ENCODE measurements around the gene JAZF1.

JAZF1 gene

DNA sequence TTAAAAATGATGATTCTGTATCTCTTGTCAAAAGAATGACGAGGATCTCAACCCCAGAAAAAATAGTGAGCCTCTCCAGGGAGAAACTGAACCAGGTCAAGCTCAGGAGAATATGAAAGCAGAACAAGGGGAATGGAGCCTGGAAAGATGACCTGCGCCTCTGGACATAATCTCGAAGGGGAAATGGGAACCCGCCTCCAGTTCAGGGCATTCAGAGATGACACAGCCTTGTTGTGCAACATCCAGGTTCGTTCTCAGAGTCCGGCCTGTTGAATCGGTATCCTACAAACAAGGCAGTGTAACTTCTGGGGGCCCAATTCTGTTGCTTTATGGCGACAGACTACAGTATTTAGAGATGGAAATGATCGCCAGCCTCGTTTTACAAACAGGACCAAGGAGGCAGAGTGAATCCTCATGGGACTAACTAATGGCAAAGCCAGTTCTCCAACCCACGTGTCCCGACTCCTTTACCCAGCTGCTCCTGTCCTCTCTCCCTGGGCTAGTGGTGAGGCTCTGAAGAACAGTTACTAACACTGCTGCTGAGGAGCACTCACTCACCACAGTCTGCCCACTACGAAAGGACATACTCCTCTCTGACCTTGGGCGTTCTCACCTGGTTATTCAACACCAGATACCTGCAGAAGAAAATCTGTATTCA is 67.6 kb downstream of the JAZF1 start:
- ChIA-PET POLR2A (no interaction called here), CTCF (interaction anchor here (0.9 to 1.8 kb wide), 4 partner anchors 12 to 51 kb away, joined by 3 to 9 read pairs (median 4); no protein-coding TSS in a partner anchor)
- TF ChIP-seq, protein P1, sequence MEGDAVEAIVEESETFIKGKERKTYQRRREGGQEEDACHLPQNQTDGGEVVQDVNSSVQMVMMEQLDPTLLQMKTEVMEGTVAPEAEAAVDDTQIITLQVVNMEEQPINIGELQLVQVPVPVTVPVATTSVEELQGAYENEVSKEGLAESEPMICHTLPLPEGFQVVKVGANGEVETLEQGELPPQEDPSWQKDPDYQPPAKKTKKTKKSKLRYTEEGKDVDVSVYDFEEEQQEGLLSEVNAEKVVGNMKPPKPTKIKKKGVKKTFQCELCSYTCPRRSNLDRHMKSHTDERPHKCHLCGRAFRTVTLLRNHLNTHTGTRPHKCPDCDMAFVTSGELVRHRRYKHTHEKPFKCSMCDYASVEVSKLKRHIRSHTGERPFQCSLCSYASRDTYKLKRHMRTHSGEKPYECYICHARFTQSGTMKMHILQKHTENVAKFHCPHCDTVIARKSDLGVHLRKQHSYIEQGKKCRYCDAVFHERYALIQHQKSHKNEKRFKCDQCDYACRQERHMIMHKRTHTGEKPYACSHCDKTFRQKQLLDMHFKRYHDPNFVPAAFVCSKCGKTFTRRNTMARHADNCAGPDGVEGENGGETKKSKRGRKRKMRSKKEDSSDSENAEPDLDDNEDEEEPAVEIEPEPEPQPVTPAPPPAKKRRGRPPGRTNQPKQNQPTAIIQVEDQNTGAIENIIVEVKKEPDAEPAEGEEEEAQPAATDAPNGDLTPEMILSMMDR (IDR thresholded peaks at IDR 0.05; ENCODE audit: control extremely low read depth, extremely low read depth, low read depth, missing control alignments): no peak
- DNase-seq (ENCODE audit: extremely low spot score): no peak

DNA sequence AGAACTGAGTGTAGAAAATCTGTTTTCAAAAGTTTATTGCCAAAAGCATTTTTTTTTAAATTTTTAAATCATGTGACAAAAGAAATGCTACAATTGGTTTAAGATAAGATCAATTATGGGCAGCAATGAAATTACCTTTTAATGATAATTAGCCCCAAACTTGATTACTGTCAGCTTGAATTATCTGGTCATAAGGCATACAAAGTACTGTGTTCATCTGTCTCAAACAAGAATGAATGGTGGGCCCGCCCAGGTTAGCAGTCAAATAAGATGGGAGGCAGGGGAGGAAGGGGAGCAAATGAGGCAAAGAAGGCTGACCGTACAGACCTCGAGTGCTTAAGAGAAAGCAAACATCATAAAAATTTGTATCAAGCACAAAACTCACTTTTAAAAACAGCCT is 68.1 kb downstream of the JAZF1 start:
- TF ChIP-seq, protein P1 (IDR thresholded peaks at IDR 0.05; ENCODE audit: control extremely low read depth, extremely low read depth, low read depth, missing control alignments): no peak
- POLR2A ChIA-PET: no interaction called here
- CTCF ChIA-PET: interaction anchor here (1.6 to 1.8 kb wide), 2 partner anchors 16 kb away, joined by 6 to 9 read pairs; no protein-coding TSS in a partner anchor
- DNase-seq (ENCODE audit: extremely low spot score): no peak

DNA sequence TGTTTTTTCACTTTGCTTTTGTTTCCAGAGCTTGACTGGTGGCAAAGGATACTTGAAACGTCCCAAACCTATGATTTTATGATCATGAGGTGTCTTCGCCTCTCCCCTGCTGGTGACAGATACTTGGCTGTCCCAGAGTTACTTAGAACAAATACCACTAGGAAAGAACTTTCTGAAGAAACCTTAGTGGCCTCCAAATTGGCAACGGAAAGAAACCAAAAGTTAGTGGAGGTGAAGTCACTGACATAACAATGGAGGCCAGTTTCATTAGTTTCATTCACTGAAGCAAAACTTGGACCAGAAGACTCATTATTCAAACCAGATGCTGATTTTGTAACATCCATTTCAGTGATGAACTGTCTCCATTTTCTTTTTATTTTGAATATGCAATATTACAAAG is 68.6 kb downstream of the JAZF1 start:
- no peak for DNase-seq (ENCODE audit: extremely low spot score)
- ChIA-PET POLR2A (no interaction called here), CTCF (interaction anchor here (1.2 to 1.6 kb wide), 2 partner anchors 14 to 16 kb away, joined by 3 to 6 read pairs; no protein-coding TSS in a partner anchor)
- TF ChIP-seq, protein P1 (IDR thresholded peaks at IDR 0.05; ENCODE audit: control extremely low read depth, extremely low read depth, low read depth, missing control alignments): no peak

DNA sequence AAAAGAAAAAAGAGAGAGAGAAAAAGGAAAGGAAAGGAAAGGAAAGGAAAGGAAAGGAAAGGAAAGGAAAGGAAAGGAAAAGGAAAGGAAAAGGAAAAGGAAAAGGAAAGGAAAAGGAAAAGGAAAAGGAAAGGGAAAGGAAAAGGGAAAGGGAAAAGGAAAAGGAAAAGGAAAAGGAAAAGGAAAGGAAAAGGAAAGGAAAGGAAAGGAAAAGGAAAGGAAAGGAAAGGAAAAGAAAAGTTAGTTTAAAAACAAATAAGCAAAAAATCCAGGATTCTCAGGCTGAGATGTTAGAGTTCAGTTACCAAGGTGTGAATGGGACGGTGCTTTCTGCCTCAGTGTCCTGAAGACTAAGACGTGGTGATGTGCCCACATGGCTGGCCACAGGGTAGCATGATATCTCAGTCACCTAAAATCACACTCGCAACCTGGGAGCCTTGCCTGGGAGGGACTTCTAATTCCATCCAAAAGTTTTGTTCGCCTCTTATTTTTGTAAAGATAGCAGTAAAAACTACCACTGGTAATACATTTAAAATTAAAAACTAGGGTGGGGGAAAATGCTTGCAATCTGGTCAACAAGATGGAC is 70.1 kb downstream of the JAZF1 start:
- CTCF ChIA-PET: interaction anchor here (1.2 to 4.1 kb wide), 3 partner anchors 13 to 14 kb away, joined by 3 to 24 read pairs (median 6); no protein-coding TSS in a partner anchor
- no peak for DNase-seq (ENCODE audit: extremely low spot score)
- POLR2A ChIA-PET: no interaction called here
- TF ChIP-seq, protein P1 (IDR thresholded peaks at IDR 0.05; ENCODE audit: control extremely low read depth, extremely low read depth, low read depth, missing control alignments): no peak

DNA sequence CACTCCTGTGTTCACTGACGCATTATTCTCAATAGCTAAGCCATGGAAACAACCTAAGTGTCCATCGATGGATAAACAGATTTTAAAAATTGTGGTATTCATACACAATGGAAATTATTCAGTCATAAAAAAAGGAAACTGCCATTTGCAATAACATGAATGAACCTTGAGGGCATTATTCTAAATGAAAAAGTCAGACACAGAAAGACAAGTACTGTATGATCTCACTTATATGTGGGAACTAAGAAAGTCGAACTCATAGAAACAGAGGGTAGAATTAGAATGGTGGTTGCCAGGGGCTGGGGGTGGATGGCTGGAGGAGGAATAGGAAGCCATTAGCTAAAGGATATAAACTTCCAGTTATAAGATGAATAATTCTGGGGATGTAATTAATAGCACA is 71.8 kb downstream of the JAZF1 start:
- DNase-seq (ENCODE audit: extremely low spot score): no peak
- TF ChIP-seq, protein P1 (IDR thresholded peaks at IDR 0.05; ENCODE audit: control extremely low read depth, extremely low read depth, low read depth, missing control alignments): no peak
- ChIA-PET CTCF (interaction anchor here (4.1 kb wide), 1 partner anchor 12 kb away, joined by 24 read pairs; no protein-coding TSS in a partner anchor), POLR2A (no interaction called here)

DNA sequence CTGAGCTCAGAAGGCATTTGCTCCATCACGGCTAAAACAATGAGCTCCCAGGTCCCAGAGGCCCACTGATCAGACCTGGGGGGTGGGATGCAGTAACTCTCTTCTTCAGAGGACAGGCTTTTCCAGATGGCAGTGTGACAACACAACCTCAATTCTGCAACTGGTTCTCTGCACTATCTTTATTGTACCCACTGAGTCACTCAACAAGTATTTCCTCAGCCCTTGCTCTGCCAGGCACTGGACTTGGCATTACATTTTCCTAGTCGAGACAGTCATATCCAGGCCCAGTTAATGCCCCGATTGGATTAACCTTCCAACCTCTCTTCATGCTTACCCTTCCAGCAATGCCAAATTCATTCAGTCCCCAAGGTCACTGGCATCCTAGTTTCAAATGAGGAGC is 72.6 kb downstream of the JAZF1 start:
- no peak for DNase-seq (ENCODE audit: extremely low spot score)
- TF ChIP-seq, protein P1 (IDR thresholded peaks at IDR 0.05; ENCODE audit: control extremely low read depth, extremely low read depth, low read depth, missing control alignments): no peak
- ChIA-PET POLR2A (no interaction called here), CTCF (interaction anchor here (1.1 to 4.1 kb wide), 2 partner anchors 11 to 13 kb away, joined by 3 to 24 read pairs; no protein-coding TSS in a partner anchor)
